Measurements from ENCODE around the gene DLGAP4.

DNA sequence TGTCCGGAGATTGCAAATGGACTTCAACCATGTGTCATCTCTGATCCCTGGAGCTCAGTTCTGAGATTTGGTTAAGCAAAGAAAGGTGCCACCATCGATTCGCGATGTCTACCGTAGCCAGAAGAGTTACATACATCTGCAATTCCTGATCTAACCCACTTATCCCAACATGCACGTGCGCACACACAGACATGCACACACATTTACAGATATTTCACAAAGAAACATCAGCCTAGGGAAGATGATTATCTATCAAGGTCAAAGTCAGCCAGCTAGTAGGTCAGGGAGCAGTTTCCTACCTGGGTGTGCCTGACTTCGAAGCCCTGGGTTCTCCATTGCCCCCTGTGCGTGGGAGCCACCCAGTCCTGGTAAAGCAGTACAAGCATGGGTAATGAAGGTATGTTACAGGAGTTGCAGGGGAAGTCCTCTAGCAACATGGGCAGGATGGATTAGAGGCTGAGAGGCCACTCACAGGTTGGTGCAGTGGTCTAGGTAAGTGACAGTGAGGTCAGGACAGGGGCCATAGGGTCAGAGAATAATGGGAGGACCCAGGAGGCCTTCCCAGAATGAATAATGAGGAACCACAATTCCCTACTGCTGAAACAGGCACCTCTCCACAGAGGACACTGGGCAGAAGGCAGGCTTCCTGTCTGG is 150.0 kb downstream of the DLGAP4 start:
- TF ChIP-seq EZH2phosphoT487 (IDR thresholded peaks at IDR 0.05; ENCODE audit: insufficient read depth, low read depth), result no peak
- no peak for TF ChIP-seq EZH2 (IDR thresholded peaks at IDR 0.05; ENCODE audit: insufficient read depth, poor library complexity, severe bottlenecking)
